NCI-H1417 treated with DMSO at 0.1 percent for 48 hours (cell line): ENCODE measurements around the gene PLEKHM3.
"Not testable (repeated sequence)": the region's sequence is repeated elsewhere in the genome, so short reads cannot be mapped to it uniquely, and the experiment has no call there.

Source experiments
- DNase-seq: peaks from one replicate; lab custom pipeline; 2025; lab: John Stamatoyannopoulos, UW

The PLEKHM3 gene

DNA sequence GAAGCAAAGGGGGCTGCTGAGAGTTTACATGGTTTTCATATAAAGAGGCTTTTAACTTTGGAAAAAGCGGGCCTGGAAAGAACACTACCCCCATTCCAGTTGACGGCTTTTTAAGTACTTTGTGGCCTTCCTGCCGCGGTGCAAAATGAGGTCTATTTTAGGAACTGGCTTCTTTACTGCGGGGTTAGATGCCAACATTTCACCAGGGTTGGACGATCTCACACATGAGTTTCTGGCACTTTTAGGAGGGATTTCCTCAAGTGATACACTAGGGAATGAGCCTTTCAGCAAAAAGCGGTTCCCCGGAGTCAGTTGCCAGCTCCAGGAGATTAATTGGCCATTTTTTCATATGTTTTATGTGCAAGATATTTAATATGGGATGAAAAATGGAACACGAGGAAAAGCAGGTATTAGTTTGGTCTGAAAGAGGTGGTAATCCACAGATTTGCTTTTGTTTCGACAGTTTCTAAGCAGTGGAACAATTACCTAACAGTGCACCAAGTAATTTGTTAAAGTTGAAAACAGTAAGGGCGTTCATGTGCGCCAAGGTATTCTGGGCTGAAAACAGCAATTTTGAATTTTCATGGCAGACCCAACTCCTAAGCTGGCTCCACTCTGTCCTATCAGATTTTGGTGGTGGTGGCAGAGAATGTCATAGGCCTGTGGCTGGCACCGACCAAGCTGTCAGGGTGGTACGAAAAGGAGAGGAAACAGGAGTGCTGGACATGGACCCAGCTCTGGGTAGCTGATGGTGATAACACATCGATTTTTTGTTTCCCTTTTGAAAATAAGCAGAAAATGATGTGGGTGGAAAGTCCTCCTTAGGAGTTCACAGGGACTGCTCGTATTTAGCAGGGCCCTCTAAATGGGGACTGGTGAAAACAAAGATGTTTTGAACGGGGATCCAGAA lies 200.0 kb downstream of the PLEKHM3 start:
- DNase-seq: no peak

DNA sequence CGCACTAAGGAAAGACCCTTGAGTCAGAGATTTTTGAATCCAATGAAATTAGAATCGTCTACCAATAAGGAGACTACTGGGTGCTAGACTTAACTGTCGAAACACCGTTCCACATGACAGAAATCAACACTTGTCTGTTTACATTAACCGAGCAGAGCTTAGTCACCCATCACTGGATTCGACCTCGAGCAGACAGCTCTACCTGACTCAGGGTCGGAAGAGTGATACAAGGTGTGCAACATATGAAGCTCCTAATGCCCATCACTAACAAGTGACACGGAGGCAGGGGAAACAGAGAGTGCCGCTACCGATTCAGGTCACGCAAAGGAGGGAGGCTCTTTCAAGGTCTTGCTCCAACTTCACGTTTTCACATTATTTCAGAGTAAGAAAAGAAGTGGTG lies 201.5 kb downstream of the PLEKHM3 start:
- DNase-seq: no peak

DNA sequence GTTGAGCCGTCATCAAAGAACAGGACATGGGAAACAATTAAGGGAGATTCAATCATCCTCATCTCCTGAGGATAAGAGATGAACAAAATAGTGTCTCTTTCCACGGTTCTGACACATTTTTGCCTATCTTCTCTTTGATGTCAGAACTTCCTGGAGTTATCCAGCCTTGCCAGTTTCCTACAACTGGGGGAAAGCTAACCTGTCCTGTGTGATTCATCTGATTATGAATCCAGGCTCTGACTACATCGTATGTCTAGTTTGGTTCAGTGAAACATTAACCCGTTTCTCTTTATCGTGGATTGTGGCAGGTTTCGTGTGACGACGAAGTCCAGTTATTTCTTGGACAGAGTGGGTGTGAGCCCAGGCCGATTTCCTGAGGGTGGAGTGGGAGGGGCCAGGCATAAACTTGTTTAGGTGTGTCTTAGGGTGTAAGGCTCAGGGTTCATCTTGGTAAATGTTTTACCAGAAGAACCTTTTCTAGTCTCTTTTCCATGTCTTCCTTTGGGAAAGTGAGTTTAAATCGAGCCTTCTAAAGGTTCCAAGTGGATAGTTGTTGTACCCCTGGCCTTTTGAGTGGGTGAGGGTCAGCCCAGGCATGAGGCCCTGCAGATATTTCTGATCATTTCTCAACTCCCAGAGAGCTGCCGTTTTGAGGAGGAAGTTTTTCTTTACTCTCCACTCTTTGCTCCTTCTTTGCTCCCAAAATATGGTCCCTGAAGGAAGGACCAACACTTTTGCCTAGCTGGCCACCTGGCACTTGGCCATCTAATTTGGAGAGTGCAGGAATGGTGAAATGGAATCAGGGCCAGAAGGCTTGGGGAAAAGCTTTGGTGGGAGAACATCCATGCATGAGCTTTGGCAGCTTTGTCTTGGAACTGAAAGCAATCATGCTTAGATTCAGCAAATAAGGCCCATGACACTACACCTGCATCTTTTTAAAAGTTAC lies 205.2 kb downstream of the PLEKHM3 start:
- DNase-seq: no peak

GRCh38 chr2:207819021-207819797 lies 206.1 kb downstream of the PLEKHM3 start:
- DNase-seq: peak; percentile 1

DNA sequence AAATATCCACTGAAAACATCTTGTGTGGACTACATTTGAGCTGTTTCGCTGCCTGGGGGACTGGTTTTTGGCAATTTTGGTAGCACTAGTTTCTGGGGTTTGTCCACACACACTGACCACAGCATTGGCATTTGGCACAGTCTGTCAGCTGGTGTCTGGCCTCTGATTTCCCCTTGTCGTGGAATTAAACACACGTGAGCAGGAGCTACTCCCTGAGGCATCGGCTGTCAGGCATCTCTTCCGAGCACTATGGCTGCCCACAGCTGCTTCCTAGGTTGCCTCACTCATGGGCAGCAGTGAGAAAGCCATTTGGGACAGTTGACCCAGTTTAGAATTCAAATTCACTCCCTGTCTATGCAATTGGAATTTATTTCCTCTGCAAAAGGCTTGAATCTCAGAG lies 208.8 kb downstream of the PLEKHM3 start:
- DNase-seq: no peak

DNA sequence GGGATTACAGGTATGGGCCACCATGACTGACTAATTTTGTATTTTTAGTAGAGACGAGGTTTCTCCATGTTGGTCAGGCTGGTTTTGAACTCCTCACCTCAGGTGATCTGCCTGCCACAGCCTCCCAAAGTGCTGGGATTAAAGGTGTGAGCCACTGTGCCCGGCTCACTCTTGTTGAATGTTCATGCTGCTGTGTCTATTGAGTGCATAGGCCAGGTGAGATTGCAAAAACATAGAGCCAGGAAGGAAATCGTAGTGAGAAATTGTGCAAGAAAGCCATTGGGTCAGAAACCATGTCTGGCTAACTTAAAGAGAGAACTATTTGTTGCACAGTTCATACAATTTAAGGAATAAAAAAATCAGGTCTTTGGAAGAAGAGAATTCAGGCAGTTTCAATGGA lies 210.1 kb downstream of the PLEKHM3 start:
- DNase-seq: no peak

- no peak for DNase-seq
These were observed 211.4 kb downstream of the PLEKHM3 start for GRCh38 chr2:207813942-207814341.

DNA sequence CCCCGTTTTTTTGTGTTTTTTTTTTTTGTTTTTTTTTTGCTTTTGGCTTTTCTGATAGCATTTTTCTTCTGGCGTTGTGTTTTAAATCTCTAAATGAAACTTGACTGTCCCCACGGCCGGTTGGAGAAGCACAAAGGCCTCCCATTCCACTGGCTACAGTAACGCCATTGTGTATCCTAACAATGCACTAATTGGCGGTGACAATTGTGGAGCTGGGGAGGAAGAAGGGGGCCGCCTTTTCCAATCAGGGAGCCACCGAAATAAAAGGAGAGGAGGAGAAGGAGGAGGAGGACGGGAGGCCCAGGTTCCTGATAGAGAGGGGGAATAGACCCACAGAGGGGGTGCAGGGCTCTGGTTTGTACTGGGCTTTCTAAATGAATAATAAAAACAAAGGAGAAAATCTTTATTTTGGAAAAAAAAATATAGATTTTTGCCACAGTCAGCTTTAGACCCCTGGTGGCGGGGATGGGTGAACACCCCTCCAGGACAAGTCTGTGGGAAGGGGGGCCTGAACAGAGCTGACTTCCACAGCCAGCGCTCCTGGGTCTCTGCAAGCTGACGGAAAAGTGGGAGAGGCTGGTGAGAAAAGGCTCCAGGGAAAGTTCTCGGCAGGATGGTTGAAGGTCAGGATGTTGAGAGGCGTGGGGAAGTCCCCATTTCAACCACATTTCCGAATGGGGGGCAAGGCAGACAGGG lies 212.0 kb downstream of the PLEKHM3 start:
- DNase-seq: no peak

DNA sequence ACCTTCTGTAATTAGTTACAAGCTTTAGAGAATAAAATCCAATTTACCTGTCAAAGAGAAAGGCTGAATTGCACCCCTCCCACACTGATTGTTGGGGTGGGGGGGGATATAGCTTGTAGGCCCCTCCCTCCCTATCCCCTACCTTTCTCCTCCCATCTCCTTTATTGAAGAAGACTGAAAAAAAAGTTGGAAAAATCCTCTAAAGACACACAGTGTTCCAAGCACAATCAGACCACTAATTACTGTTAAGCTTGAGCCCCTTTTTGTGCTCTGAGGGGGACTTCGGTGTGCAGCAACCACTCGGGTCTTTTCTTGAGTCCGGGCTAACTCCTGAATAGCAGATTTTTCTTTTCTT lies 212.6 kb downstream of the PLEKHM3 start:
- DNase-seq: no peak

DNA sequence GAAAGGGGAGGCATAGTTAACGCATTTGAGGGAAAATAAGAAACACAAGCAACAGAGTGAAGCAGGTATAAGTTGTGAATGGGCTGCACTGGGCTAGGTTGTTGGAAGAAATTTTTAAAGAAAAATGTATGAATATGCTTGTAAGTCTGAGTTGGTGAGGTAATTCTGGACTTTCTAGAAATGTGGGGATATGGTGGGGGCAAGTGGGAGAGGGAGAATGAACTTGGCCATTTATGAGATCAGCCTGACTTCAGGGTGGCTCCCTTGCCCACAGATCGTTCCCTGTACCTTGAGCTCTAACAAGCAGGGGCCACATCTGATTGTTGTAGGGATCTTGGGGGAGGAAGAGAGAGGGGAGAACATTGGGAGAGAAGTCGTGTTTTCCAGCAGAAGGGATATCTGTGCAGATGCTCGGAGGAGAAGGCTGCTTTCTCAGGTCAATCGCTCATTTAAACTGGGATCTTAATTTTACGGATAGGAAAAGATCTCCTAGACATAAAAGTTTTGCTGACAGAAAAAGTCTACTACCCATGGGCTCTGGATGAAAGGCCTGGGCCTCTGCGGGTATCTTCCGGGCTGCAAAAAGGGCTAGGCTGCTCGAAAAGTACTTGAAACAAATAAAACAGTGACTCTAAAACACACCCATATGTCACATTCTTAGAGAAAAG lies 213.1 kb downstream of the PLEKHM3 start:
- DNase-seq: no peak

DNA sequence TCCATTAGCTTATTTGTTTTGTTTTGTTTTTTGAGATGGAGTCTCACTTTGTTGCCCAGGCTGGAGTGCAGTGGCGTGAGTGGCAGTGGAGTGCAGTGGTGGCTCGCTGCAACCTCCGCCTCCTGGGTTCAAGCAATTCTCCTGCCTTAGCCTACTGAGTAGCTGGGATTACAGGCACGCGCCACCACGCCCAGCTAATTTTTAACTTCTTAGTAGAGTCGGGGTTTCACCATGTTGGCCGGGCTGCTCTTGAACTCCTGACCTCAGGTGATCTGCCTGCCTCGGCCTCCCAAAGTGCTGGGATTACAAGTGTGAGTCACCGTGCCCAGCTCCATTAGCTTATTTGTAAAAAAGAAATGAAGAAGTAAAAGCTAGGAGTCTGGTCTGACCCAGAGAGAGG lies 213.7 kb downstream of the PLEKHM3 start:
- not testable (repeated sequence) for DNase-seq

DNA sequence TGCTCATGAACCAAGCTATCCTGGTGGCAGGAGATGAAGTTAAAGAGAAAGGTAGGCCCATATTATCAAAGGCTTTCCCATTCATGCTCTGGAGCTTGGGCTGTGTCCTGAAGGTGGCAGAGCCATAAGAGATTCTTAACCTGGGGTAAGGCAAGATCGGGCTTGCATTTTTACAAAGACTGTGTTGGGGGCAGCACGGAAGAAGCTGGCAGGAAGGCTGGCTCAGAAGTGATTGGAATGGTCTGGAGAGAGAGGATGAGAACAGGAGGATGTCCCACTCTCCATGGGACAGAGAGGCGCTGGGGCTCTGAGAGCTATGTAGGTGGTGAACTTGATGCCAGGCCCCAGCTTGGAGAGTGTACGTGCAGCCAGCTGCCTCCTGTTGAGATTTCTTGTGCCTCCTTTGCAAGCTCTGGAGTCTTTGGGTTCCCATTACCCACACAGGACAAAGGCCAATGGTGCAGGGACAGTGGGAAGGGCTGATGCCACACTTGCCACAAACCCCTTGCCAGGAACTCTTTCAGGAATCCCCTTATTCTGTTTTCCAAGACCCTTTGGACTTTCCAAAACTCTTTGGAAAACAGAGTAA lies 215.0 kb downstream of the PLEKHM3 start:
- no peak for DNase-seq

DNA sequence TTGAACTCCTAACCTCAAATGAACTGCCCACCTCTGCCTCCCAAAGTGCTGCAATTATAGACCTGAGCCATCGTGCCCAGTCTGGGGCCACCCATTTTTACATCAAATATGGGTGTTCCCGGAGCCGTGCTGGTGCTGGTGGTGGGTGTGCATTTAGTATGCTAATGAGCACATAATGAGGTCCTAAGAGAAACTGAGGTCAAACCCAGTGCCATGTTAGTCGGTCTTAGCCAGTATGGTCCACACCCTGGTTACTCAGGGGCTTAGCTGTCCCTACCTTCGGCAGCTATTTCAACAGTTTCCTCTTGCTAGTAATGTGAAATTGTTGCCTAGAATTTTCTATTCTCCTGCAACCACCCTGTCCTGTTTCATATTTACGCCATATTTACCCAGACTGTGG lies 217.2 kb downstream of the PLEKHM3 start:
- DNase-seq: no peak

DNA sequence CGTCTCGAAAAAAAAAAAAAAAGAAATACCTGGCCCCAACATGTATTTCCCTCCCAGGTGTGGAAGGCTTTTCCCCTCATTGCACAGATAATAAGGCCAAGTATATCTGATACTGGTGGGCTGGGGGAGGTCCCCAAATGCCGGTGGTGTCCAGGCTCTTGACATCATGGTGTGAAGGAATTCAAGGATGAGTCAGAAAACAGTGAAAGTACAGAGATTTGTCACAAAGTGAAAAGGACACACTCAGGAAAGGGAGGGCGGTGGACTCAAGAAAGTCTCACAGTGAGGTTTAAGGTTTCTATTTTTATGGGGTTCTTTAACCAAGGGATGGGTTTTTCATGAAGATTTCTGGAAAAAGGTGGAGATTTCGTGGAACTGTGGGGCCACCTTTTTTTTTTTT lies 217.8 kb downstream of the PLEKHM3 start:
- DNase-seq: no peak

DNA sequence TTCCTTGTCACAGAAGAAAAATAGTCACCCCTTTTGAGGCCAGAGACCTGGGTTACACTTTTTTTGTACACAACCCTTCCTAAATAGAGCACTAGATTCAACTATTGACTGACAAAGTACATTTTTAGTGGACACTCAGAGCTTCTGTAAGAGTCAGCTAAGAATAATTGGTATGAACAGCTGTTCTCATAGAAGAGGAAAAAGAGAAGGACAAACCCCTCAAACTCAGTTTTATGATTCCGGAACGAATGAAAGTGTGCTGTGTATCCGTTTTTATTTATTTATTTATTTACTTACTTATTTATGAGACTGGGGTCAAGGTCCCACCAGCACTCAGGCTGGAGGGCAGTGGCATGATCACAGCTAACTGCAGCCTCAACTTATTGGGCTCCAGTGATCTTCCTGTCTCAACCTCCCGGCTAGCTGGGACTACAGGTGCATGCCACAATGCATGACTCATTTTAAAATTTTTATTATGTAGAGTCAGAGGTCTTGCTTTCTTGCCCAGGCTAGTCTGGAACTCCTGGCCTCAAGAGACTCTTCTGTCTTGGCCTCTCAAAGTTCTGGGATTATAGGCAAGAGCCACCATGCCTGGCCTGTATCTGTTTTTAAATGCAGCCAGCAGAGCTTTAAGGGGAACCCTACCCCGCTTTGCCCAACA lies 219.6 kb downstream of the PLEKHM3 start:
- DNase-seq: no peak

DNA sequence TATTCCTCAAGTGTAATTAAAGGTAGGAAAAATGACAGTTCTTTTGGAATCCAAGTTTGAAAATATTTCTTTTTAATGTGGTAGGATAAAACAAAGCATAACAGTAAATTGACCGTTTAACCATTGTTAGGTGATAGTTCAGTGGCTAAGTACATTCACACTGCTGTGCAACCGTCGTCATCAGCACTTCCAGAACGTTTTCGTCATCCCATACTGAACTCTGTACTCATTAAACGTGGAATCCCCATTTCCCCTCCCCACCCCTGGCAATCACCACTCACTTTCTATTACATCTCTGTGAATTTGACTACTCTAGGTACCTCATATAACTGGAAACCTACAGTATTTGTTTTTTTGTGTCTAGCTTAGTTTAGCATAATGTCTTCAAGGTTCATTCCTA lies 222.7 kb downstream of the PLEKHM3 start:
- DNase-seq: no peak

GRCh38 chr2:207801259-207801658 lies 224.1 kb downstream of the PLEKHM3 start:
- DNase-seq: no peak

DNA sequence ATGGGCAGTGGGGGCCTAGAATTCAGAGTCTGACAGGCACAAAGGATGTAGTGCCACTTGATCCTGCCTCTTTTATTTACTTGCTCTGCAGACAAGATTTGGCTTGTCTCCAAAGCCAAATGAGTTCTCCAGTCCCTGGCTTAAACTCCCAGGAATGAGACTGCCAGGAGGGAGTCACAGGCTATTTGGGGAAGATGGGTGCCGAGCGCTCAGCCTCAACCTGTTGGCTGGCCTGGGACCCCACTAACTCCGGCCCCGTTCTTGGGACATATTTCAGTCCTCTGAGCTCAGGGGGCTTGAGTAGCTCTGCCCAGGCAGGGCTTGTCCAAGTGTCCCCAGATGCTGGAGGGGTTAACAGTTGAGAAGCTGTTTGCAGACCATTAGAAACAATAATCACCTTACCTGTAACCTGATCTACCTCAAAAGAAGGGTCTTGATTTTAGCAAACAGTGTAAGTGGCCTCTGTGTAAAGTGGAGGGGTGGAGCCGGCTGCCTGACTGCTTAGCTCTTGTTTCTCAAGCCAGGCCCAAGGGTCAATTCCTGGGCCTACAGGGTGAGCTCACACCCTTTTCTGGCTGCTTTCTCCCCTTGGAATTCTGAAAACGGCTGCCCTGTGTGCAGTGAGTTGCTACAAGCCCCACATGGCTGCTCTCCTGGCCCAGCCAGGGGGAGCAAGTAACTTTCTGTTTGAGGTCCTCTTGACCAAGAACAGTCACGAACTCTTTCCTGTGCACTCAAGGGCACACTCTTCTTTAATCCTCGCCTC lies 228.6 kb downstream of the PLEKHM3 start:
- peak; percentile 72 for DNase-seq

GRCh38 chr2:207792244-207792785 lies 233.0 kb downstream of the PLEKHM3 start:
- DNase-seq: no peak
